Measurements from ENCODE around the gene JPT1.

Gene JPT1

DNA sequence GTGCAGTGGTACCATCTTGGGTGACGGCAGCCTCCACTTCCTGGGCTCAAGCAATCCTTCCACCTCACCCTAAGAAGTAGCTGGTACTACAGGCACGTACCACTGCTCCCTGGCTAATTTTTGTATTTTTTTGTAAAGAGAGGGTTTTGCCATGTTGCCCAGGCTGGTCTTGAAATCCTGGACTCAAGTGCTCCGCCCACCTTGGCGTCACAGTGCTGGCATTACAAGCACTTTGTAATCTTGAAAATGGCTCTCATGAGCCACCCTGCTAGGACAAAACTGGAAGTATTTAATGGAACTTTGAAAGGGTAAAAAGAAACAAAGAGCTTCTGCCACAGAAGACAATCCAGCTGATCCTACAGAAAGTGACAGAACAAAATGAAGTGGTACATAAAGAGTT lies 19.2 kb upstream of the JPT1 start (continued):
- TF ChIP-seq, protein P1, sequence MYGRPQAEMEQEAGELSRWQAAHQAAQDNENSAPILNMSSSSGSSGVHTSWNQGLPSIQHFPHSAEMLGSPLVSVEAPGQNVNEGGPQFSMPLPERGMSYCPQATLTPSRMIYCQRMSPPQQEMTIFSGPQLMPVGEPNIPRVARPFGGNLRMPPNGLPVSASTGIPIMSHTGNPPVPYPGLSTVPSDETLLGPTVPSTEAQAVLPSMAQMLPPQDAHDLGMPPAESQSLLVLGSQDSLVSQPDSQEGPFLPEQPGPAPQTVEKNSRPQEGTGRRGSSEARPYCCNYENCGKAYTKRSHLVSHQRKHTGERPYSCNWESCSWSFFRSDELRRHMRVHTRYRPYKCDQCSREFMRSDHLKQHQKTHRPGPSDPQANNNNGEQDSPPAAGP (tag by site-specific recombination; IDR thresholded peaks at IDR 0.05), result no peak
- TF ChIP-seq ZNF266 (tag by site-specific recombination; IDR thresholded peaks at IDR 0.05; ENCODE audit: low read depth) (no peak), ZNF561 (tag by site-specific recombination; IDR thresholded peaks at IDR 0.05; ENCODE audit: borderline replicate concordance) (no peak), KLF16 (tag by site-specific recombination; IDR thresholded peaks at IDR 0.05) (no peak)
- TF ChIP-seq, protein P2, sequence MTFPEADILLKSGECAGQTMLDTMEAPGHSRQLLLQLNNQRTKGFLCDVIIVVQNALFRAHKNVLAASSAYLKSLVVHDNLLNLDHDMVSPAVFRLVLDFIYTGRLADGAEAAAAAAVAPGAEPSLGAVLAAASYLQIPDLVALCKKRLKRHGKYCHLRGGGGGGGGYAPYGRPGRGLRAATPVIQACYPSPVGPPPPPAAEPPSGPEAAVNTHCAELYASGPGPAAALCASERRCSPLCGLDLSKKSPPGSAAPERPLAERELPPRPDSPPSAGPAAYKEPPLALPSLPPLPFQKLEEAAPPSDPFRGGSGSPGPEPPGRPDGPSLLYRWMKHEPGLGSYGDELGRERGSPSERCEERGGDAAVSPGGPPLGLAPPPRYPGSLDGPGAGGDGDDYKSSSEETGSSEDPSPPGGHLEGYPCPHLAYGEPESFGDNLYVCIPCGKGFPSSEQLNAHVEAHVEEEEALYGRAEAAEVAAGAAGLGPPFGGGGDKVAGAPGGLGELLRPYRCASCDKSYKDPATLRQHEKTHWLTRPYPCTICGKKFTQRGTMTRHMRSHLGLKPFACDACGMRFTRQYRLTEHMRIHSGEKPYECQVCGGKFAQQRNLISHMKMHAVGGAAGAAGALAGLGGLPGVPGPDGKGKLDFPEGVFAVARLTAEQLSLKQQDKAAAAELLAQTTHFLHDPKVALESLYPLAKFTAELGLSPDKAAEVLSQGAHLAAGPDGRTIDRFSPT (tag by site-specific recombination; IDR thresholded peaks at IDR 0.05), result no peak
- TF ChIP-seq, protein P3, sequence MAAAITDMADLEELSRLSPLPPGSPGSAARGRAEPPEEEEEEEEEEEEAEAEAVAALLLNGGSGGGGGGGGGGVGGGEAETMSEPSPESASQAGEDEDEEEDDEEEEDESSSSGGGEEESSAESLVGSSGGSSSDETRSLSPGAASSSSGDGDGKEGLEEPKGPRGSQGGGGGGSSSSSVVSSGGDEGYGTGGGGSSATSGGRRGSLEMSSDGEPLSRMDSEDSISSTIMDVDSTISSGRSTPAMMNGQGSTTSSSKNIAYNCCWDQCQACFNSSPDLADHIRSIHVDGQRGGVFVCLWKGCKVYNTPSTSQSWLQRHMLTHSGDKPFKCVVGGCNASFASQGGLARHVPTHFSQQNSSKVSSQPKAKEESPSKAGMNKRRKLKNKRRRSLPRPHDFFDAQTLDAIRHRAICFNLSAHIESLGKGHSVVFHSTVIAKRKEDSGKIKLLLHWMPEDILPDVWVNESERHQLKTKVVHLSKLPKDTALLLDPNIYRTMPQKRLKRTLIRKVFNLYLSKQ (tag by site-specific recombination; IDR thresholded peaks at IDR 0.05; ENCODE audit: borderline replicate concordance), result no peak

DNA sequence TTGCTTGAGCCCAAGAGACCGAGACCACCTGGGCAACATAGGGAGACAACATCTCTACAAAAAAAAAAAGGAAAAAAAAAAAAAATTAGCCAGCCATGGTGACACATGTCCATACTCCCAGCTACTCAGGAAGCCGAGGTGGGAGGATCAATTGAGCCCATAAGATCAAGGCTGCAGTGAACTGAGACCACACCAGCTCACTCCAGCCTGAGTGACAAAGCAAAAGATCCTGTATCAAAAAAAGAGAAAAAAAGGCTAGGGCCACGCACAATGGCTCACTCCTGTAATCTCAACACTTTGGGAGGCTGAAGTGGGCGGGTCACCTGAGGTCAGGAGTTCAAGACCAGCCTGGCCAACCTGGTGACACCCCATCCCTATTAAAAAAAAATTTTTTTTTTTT lies 14.7 kb upstream of the JPT1 start:
- peaks cover 84 to 88% of the 10 kb centered on the region in 2 experiments for H3K36me3 ChIP-seq (ENCODE audit: control insufficient read depth in 2 of 2, insufficient read depth in 1 of 2, low read length in 2 of 2)
- no peak overlapping the region for H3K4me3 ChIP-seq (ENCODE audit: low read depth, low read length)
- ChIA-PET CTCF (interaction anchor here (0.7 to 8.1 kb wide), 5 partner anchors 33 to 122 kb away, joined by 3 to 103 read pairs (median 3); partner anchors contain the start of gene ATP5PD), POLR2A (interaction anchor here (5.4 kb wide), 1 partner anchor 14 kb away, joined by 39 read pairs; the partner anchor contains the start of gene JPT1)
- TF ChIP-seq ZNF514 (tag by site-specific recombination; IDR thresholded peaks at IDR 0.05), result no peak
- peak; percentile 59; the same call in 1 of the 2 replicates for TF ChIP-seq BCL11B (tag by site-specific recombination; IDR thresholded peaks at IDR 0.05; ENCODE audit: low read depth)
- TF ChIP-seq ZNF549 (tag by site-specific recombination; IDR thresholded peaks at IDR 0.05), result no peak
- TF ChIP-seq ZNF175 (tag by site-specific recombination; IDR thresholded peaks at IDR 0.05), result no peak
- TF ChIP-seq, protein P4, sequence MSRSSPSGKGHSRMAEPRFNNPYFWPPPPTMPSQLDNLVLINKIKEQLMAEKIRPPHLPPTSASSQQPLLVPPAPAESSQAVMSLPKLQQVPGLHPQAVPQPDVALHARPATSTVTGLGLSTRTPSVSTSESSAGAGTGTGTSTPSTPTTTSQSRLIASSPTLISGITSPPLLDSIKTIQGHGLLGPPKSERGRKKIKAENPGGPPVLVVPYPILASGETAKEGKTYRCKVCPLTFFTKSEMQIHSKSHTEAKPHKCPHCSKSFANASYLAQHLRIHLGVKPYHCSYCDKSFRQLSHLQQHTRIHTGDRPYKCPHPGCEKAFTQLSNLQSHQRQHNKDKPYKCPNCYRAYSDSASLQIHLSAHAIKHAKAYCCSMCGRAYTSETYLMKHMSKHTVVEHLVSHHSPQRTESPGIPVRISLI (tag by site-specific recombination; IDR thresholded peaks at IDR 0.05), result peak; percentile 70; the same call in 1 of the 2 replicates
- no peak for TF ChIP-seq TRIM28 (IDR thresholded peaks at IDR 0.05; ENCODE audit: borderline replicate concordance, low read length)
- TF ChIP-seq GLIS1 (tag by site-specific recombination; IDR thresholded peaks at IDR 0.05), result no peak
- no peak for TF ChIP-seq ZNF510 (tag by site-specific recombination; IDR thresholded peaks at IDR 0.05; ENCODE audit: insufficient replicate concordance)
- TF ChIP-seq ZNF626 (tag by site-specific recombination; IDR thresholded peaks at IDR 0.05), result no peak
- TF ChIP-seq ZNF354C (tag by site-specific recombination; IDR thresholded peaks at IDR 0.05; ENCODE audit: borderline replicate concordance, low read depth), result no peak
- TF ChIP-seq YY1 (tag by site-specific recombination; IDR thresholded peaks at IDR 0.05), result no peak
- TF ChIP-seq, protein P5, sequence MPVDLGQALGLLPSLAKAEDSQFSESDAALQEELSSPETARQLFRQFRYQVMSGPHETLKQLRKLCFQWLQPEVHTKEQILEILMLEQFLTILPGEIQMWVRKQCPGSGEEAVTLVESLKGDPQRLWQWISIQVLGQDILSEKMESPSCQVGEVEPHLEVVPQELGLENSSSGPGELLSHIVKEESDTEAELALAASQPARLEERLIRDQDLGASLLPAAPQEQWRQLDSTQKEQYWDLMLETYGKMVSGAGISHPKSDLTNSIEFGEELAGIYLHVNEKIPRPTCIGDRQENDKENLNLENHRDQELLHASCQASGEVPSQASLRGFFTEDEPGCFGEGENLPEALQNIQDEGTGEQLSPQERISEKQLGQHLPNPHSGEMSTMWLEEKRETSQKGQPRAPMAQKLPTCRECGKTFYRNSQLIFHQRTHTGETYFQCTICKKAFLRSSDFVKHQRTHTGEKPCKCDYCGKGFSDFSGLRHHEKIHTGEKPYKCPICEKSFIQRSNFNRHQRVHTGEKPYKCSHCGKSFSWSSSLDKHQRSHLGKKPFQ (tag by site-specific recombination; IDR thresholded peaks at IDR 0.05), result no peak
- no peak for TF ChIP-seq ZNF544 (tag by site-specific recombination; IDR thresholded peaks at IDR 0.05)
- TF ChIP-seq ZNF571 (tag by site-specific recombination; IDR thresholded peaks at IDR 0.05), result no peak
- TF ChIP-seq ZNF707 (tag by site-specific recombination; IDR thresholded peaks at IDR 0.05), result no peak
- TF ChIP-seq ZNF146 (tag by site-specific recombination; IDR thresholded peaks at IDR 0.05), result no peak
- H3K9me3 ChIP-seq (ENCODE audit: control insufficient read depth, insufficient read depth, low read depth, low read length), result no peaks in the 10 kb centered on the region
- 0 out of 2 replicates have a peak overlapping the region, but pooled peaks have one; percentile 41 for H3K27ac ChIP-seq (ENCODE audit: extremely low read depth, low read depth, low read length)
- no peaks in the 10 kb centered on the region for H3K4me1 ChIP-seq (ENCODE audit: control insufficient read depth, insufficient read depth, low read length)

Data from HEK293 (cell line).